Astrocyte (in vitro differentiated cells and primary cell): Measurements from ENCODE around the gene CIPC. TPM values are rescaled to one million over a fixed set of nuclear protein-coding genes. Genes with fewer than 3 reads are reported as not detected.

Experiments used
- DNase-seq: peaks from one replicate; pipeline ENCODE4 v3.0.0-alpha.2; 2010; ENCODE audit warnings: low read depth
- FAIRE-seq: peaks from 2 replicates; lab custom pipeline; 2011; peaks lifted over from hg19 to GRCh38; lab: Jason Lieb, UNC
- H2AFZ ChIP-seq: 2 replicates; pipeline ENCODE4 v1.6.0; 2012; ENCODE audit warnings: low read depth, low read length, inconsistent platforms
- H3K27ac ChIP-seq: 2 replicates; pipeline ENCODE4 v1.5.1; 2011; ENCODE audit warnings: low read depth, low read length, inconsistent platforms
- H3K27me3 ChIP-seq: 2 replicates; pipeline ENCODE4 v1.6.0; 2011; ENCODE audit warnings: low read length, inconsistent platforms; ENCODE audit not compliant: insufficient read depth
- H3K36me3 ChIP-seq: 2 replicates; pipeline ENCODE4 v1.5.1; 2011; ENCODE audit warnings: low read length, inconsistent platforms; ENCODE audit not compliant: insufficient read depth
- H3K4me1 ChIP-seq: 2 replicates; pipeline ENCODE4 v1.5.1; 2011; ENCODE audit warnings: low read length, inconsistent platforms; ENCODE audit not compliant: insufficient read depth
- H3K4me2 ChIP-seq: 2 replicates; pipeline ENCODE4 v1.6.0; 2012; ENCODE audit warnings: low read length, inconsistent platforms
- H3K4me3 ChIP-seq: 2 replicates; pipeline ENCODE4 v1.5.1; 2011; ENCODE audit warnings: low read depth, mild to moderate bottlenecking, low read length, inconsistent platforms; ENCODE audit not compliant: insufficient read depth
- H3K79me2 ChIP-seq: 2 replicates; pipeline ENCODE4 v1.6.0; 2012; ENCODE audit warnings: mild to moderate bottlenecking, low read length, inconsistent platforms; ENCODE audit not compliant: insufficient read depth
- H3K9ac ChIP-seq: 2 replicates; pipeline ENCODE4 v1.6.0; 2012; ENCODE audit warnings: mild to moderate bottlenecking, low read length, inconsistent platforms
- H3K9me3 ChIP-seq: 2 replicates; pipeline ENCODE4 v1.5.1; 2012; ENCODE audit warnings: low read depth, mild to moderate bottlenecking, low read length, inconsistent platforms; ENCODE audit not compliant: insufficient read depth
- H4K20me1 ChIP-seq: 2 replicates; pipeline ENCODE4 v1.6.0; 2012; ENCODE audit warnings: low read length, inconsistent platforms; ENCODE audit not compliant: insufficient read depth
- H3K27ac Mint-ChIP-seq: one replicate; pipeline ENCODE4 v1.8.0; 2021; ENCODE audit warnings: mild to moderate bottlenecking, mixed read lengths; ENCODE audit not compliant: unreplicated experiment
- H3K27me3 Mint-ChIP-seq: one replicate; pipeline ENCODE4 v1.8.0; 2021; ENCODE audit warnings: low read depth, mixed read lengths; ENCODE audit not compliant: unreplicated experiment
- H3K36me3 Mint-ChIP-seq: one replicate; pipeline ENCODE4 v1.8.0; 2021; ENCODE audit warnings: low read depth, mixed read lengths; ENCODE audit not compliant: unreplicated experiment
- H3K4me1 Mint-ChIP-seq: one replicate; pipeline ENCODE4 v1.8.0; 2021; ENCODE audit warnings: low read depth, mixed read lengths; ENCODE audit not compliant: unreplicated experiment
- H3K4me3 Mint-ChIP-seq: one replicate; pipeline ENCODE4 v1.8.0; 2021; ENCODE audit warnings: mild to moderate bottlenecking, moderate library complexity, mixed read lengths; ENCODE audit not compliant: unreplicated experiment
- H3K9me3 Mint-ChIP-seq: one replicate; pipeline ENCODE4 v1.8.0; 2021; ENCODE audit warnings: mild to moderate bottlenecking, mixed read lengths; ENCODE audit not compliant: unreplicated experiment
- EZH2 ChIP-seq: IDR thresholded peaks from 2 replicates; pipeline ENCODE4 v1.6.1; 2012; ENCODE audit warnings: mild to moderate bottlenecking, low read length, inconsistent platforms; ENCODE audit not compliant: insufficient read depth
- total RNA-seq: library from RNA; stranded (reverse); gene quantifications from 2 replicates; pipeline ENCODE4 v1.2.1, GENCODE V29; 2021
- TF ChIP-seq, protein P1 (sequence below): IDR thresholded peaks from 2 replicates; pipeline ENCODE4 v1.5.1; 2011; ENCODE audit warnings: low read depth, mild to moderate bottlenecking, inconsistent platforms, low read length, moderate library complexity; ENCODE audit not compliant: insufficient read depth

CIPC gene
- total RNA-seq, 1 donor from 2014 or later: 20.2 TPM

DNA sequence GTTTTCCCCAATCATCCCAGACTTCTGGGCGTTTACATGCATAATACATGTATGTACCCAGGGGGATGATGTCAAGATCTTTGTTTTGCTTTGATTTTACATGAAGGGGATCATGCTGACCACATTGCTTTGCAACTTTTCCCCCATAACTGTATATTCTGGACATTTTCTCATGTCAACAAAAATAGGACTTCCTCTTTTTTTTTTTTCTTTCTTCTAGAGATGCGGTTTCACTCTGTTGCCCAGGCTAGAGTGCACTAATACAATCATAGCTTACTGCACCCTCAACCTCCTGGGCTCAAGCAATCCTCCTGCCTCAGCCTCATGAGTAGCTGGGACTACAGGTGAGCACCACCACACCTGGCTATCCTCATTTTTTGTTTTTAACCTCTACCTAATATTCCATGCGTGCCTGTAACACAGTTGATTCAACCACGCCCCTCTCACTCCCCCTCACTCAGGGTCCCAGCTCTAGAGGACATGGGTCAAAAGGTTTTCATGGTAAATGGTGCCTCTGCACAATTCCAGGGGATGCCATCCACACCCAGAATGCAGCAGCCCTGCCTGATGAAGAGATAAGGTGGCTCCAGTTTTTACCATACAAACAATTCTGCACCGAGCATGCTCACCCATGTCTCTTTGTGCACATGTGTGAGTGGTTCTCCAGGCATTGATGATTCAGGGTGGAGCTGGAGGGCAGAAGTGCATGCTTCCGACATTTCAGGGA, 32.0 kb upstream of the CIPC start:
- H3K9ac ChIP-seq: no peak overlapping the region
- TF ChIP-seq, protein P1, sequence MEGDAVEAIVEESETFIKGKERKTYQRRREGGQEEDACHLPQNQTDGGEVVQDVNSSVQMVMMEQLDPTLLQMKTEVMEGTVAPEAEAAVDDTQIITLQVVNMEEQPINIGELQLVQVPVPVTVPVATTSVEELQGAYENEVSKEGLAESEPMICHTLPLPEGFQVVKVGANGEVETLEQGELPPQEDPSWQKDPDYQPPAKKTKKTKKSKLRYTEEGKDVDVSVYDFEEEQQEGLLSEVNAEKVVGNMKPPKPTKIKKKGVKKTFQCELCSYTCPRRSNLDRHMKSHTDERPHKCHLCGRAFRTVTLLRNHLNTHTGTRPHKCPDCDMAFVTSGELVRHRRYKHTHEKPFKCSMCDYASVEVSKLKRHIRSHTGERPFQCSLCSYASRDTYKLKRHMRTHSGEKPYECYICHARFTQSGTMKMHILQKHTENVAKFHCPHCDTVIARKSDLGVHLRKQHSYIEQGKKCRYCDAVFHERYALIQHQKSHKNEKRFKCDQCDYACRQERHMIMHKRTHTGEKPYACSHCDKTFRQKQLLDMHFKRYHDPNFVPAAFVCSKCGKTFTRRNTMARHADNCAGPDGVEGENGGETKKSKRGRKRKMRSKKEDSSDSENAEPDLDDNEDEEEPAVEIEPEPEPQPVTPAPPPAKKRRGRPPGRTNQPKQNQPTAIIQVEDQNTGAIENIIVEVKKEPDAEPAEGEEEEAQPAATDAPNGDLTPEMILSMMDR: no peak
- no peak for TF ChIP-seq EZH2
- H3K4me3 Mint-ChIP-seq: no peak overlapping the region
- H3K27ac ChIP-seq: no peak overlapping the region
- H3K4me2 ChIP-seq: no peak overlapping the region
- H3K4me1 ChIP-seq: no peaks in the 10 kb centered on the region
- H3K36me3 Mint-ChIP-seq: no peaks in the 10 kb centered on the region
- no peak for FAIRE-seq
- no peaks in the 10 kb centered on the region for H3K9me3 ChIP-seq
- no peaks in the 10 kb centered on the region for H3K9me3 Mint-ChIP-seq
- peaks cover 36% of the 10 kb centered on the region for H3K27me3 Mint-ChIP-seq
- peaks cover 3% of the 10 kb centered on the region for H3K4me1 Mint-ChIP-seq
- H3K27me3 ChIP-seq: no peaks in the 10 kb centered on the region
- no peak overlapping the region for H3K27ac Mint-ChIP-seq
- peak overlapping the region; percentile 32 for H2AFZ ChIP-seq
- H3K36me3 ChIP-seq: no peaks in the 10 kb centered on the region
- H3K4me3 ChIP-seq: no peak overlapping the region
- no peaks in the 10 kb centered on the region for H3K79me2 ChIP-seq
- DNase-seq: no peak
- H4K20me1 ChIP-seq: no peaks in the 10 kb centered on the region

DNA sequence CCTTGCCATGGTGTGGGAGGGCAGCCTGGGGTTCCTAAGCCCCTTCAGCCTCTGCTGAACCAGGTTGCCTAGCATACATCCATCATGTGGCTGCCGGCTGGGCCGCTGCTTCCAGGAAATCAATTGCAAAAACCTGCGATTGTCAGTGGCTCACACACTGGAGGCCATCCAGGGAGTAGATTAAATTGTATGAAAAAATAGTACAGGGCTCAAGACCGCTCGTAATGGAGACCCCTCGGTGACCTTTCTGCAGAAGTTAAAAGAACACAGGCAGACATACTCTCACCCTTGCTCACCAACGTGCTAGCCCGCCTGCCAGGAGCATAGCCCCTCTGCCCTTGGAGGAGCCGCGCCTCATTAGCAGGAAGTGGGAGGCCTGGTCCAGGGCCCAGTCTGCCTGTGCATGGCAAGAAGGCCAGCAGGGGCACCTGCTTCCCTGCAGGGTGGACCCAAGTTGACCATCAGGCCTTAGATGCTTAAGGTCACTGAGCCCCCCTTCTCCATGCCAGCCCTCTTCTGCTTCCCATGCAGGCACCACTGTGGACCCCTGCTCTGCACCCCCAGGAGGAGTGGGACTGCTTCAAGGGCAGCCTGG, 31.4 kb upstream of the CIPC start:
- Mint-ChIP-seq H3K9me3 (no peaks in the 10 kb centered on the region), H3K36me3 (no peaks in the 10 kb centered on the region), H3K4me1 (peaks cover 3% of the 10 kb centered on the region), H3K27ac (no peak overlapping the region), H3K27me3 (peaks cover 36% of the 10 kb centered on the region), H3K4me3 (no peak overlapping the region)
- no peak overlapping the region for H3K9ac ChIP-seq
- no peak for TF ChIP-seq EZH2
- TF ChIP-seq, protein P1: no peak
- FAIRE-seq (no peak), DNase-seq (no peak)
- no peaks in the 10 kb centered on the region for H3K4me1 ChIP-seq
- H3K36me3 ChIP-seq: no peaks in the 10 kb centered on the region
- no peak overlapping the region for H3K27ac ChIP-seq
- no peak overlapping the region for H3K4me2 ChIP-seq
- no peak overlapping the region for H3K4me3 ChIP-seq
- no peaks in the 10 kb centered on the region for H3K9me3 ChIP-seq
- H2AFZ ChIP-seq: peak overlapping the region; percentile 32
- H4K20me1 ChIP-seq: no peaks in the 10 kb centered on the region
- H3K27me3 ChIP-seq: no peaks in the 10 kb centered on the region
- H3K79me2 ChIP-seq: no peaks in the 10 kb centered on the region
